AG04449 (cell line): ENCODE data around the gene CPT1A.
A peak's percentile ranks its signal among the peaks of the same experiment; 100 is the strongest.

Experiments used
- CTCF ChIA-PET: fragments of 350-600 bp; formaldehyde crosslinking; extraction: SDS; loops from one replicate; lab custom pipeline; 2021; ENCODE audit warnings: antibody characterized with exemption; lab: Yijun Ruan, JAX
- POLR2A ChIA-PET: fragments of 400-600, 350-600 bp; formaldehyde crosslinking; extraction: SDS; loops from one replicate; lab custom pipeline; 2020; ENCODE audit warnings: antibody characterized with exemption, inconsistent platforms; lab: Yijun Ruan, JAX
- DNase-seq: peaks from one replicate; pipeline ENCODE4 v3.0.0-alpha.2; 2010; ENCODE audit warnings: low read depth, low spot score
- H3K4me3 ChIP-seq: 2 replicates; pipeline ENCODE4 v1.5.1; 2011; ENCODE audit warnings: low read depth, mild to moderate bottlenecking, control low read depth, low read length
- CTCF ChIP-seq: IDR thresholded peaks from one replicate; pipeline ENCODE4 v1.5.1; 2011; ENCODE audit warnings: mild to moderate bottlenecking, moderate library complexity, low read length, control low read depth, inconsistent platforms; ENCODE audit not compliant: insufficient read depth; ENCODE audit errors: missing control alignments

The CPT1A gene

DNA sequence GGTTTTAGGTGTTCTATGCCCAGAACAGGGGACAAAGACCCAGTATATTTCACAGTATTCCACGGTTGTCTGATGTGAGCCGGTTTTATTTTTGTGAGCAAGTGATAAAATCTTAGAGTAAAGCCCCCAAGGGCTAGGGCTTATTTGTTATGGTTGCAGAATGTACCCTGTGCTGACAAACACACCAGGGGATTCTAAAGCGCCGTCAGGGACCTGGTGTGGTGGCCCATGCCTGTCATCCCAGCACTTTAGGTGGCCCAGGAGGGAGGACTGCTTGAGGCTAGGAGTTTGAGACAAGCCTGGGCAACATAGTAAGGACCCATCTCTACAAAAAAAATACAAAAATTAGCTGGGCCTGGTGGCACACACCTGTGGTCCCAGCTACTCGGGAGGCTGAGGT lies 39.1 kb upstream of the CPT1A start:
- TF ChIP-seq CTCF: no peak
- ChIA-PET CTCF (no interaction called here), POLR2A (no interaction called here)
- H3K4me3 ChIP-seq: no peak overlapping the region
- DNase-seq: no peak

- ChIA-PET CTCF (interaction anchor here (1.0 to 3.3 kb wide), 2 partner anchors 9 to 12 kb away, joined by 5 to 20 read pairs; no protein-coding TSS in a partner anchor), POLR2A (interaction anchor here (2.5 kb wide), 1 partner anchor 12 kb away, joined by 7 read pairs; no protein-coding TSS in a partner anchor)
- H3K4me3 ChIP-seq: no peak overlapping the region
- no peak for DNase-seq
- TF ChIP-seq CTCF: no peak
Observed at GRCh38 chr11:68878022-68878421, 36.3 kb upstream of the CPT1A start.

DNA sequence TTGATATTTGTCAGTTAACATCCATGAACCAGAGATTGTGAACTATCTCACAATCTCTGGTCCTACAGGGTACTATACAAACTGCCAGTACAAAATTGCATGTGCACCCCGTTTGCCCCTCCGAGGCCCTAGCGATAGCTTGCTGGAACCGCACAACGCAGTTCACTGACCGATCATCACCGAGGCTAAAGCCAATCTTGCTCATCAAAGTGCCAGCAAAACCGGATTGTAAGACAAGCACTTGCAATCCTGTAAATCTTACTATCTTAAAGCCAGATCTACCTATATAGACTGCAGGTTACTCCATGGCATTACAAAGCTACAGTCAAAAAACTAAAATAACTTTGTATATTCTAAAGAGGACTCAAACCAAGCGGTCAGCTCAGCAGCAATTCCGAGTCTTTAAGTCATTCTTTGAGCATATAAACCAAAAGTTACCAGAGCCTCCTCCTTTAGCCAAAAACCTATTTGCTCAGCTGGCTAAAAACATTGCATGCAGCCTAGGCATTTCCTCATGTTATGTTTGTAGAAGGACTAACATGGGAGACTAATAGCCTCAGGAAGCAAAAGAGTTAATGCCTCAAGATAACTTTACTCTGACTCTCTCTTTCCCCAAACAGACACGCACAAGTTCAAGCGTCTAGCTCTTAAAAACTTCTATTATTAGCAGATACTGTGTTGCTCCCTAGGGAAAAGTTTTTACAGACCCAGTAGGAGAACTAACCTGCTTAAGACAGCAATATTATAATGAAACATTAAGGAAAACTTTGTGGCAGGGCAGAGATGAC lies 30.7 kb upstream of the CPT1A start:
- no peak overlapping the region; the same call in 1 of the 2 replicates for H3K4me3 ChIP-seq
- DNase-seq: peak; percentile 93
- ChIA-PET POLR2A (interaction anchor here (0.7 to 1.4 kb wide), 2 partner anchors 14 to 18 kb away, joined by 3 to 4 read pairs; no protein-coding TSS in a partner anchor), CTCF (interaction anchor here (1.1 to 5.4 kb wide), 2 partner anchors 13 to 17 kb away, joined by 3 to 29 read pairs; no protein-coding TSS in a partner anchor)
- TF ChIP-seq CTCF: no peak

DNA sequence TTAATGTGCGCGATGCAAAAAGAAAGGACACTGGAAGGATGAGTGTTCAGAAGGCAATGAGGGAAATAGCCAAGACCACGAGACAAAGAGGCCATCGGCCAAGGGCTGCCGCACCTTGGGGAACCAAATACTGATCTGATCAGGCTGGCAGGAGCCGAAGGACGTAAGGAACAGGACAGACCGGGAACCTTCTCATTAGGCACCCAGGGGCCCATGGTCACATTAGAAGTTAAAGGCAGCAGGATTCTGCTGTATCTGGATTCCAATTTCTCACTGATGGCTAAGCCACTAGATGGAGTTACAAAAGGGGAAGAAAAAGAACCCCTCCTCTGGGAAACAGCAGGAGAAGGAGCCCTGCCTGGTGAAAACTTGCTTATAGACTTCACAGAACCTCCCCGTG lies 28.8 kb upstream of the CPT1A start:
- POLR2A ChIA-PET: no interaction called here
- no peak for DNase-seq
- TF ChIP-seq CTCF: no peak
- CTCF ChIA-PET: interaction anchor here (1.0 to 5.4 kb wide), 4 partner anchors 16 to 219 kb away, joined by 3 to 29 read pairs (median 5); no protein-coding TSS in a partner anchor
- H3K4me3 ChIP-seq: peak overlapping the region; percentile 23; the same call in 1 of the 2 replicates

DNA sequence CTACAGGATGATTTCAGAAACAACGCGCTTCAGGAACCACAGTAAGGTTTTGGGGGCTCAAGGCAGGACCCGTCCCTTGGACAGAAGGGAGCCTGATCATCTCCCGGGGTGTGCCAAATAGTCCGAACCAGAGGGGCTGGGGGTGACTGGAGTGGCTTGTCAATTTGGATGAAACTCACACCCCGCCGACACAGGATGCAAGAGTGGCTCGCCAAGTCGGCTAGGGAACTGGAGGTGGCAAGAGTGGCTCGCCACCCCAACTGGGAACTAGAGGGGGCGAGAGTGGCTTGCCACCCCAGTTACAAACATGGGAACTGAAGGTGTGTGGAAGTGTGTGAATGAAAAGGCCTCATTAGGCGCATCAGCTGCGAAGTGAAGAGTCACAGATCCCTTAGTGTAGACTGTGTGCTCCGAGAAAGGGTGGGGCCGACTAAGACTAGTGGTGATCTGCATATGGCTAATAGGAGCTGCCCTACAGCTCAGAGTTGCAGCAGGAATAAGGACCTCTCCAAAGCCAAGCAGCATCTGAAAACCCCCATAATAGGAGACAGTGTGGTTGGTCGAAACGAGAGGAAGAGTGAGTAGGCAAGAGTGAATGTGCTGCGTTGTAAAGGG lies 26.6 kb upstream of the CPT1A start:
- TF ChIP-seq CTCF: no peak
- CTCF ChIA-PET: no interaction called here
- POLR2A ChIA-PET: interaction anchor here (1.0 kb wide), 1 partner anchor 21 kb away, joined by 3 read pairs; no protein-coding TSS in a partner anchor
- H3K4me3 ChIP-seq: no peak overlapping the region
- DNase-seq: no peak

GRCh38 chr11:68867066-68867465 lies 25.4 kb upstream of the CPT1A start:
- H3K4me3 ChIP-seq: no peak overlapping the region
- CTCF ChIA-PET: no interaction called here
- no peak for TF ChIP-seq CTCF
- no peak for DNase-seq
- POLR2A ChIA-PET: no interaction called here
